ENCODE measurements around the gene CNKSR2. TPM values are rescaled to one million over a fixed set of nuclear protein-coding genes. Genes with fewer than 3 reads are reported as not detected.

CNKSR2 gene
- total RNA-seq, 1 experiment from 2014 or later = 52.9 TPM

- TF ChIP-seq CTCF (conservative IDR thresholded peaks at IDR 0.05) = no peak
- H3K27ac ChIP-seq (ENCODE audit: insufficient read length, low read depth, low read length) = no peak overlapping the region
- H4K20me1 ChIP-seq (ENCODE audit: control insufficient read depth, insufficient read depth, insufficient read length) = no peaks in the 10 kb centered on the region
- no peak overlapping the region for H3T11ph ChIP-seq (ENCODE audit: low read length)
- no peak overlapping the region for H2AFZ ChIP-seq (ENCODE audit: low read length)
- no peak overlapping the region for H3K14ac ChIP-seq (ENCODE audit: insufficient read depth, low read length)
- no peaks in the 10 kb centered on the region for H3K79me1 ChIP-seq (ENCODE audit: insufficient read depth, low read depth, low read length, poor library complexity, severe bottlenecking)
- H3K27me3 ChIP-seq (ENCODE audit: insufficient read depth, low read length) = no peaks in the 10 kb centered on the region
- H2BK120ac ChIP-seq (ENCODE audit: low read depth, low read length, poor library complexity, severe bottlenecking) = no peak overlapping the region
- H3K79me2 ChIP-seq (ENCODE audit: insufficient read depth, low read length) = no peaks in the 10 kb centered on the region
- WGBS (ENCODE audit: extremely low coverage, insufficient read length, low lambda C conversion rate) = no CpG with 5 or more reads among the region's 4 CpGs
- H3K4ac ChIP-seq (ENCODE audit: low read depth, low read length) = no peak overlapping the region
- Mint-ChIP-seq H3K36me3 (ENCODE audit: insufficient read depth in 1 of 3, low read depth in 3 of 3) (no peaks in the 10 kb centered on the region), H3K27ac (no peak overlapping the region), H3K27me3 (ENCODE audit: low read depth) (no peaks in the 10 kb centered on the region), H3K9me3 (peaks cover 0 to 24% of the 10 kb centered on the region in 2 experiments; a peak in 3 of 5 replicates), H3K4me3 (no peak overlapping the region), H3K4me1 (peaks cover 13 to 14% of the 10 kb centered on the region in 2 experiments)
- DNase-seq = no peak
- no peak overlapping the region for H2BK5ac ChIP-seq (ENCODE audit: insufficient read length, low read length)
- H2BK20ac ChIP-seq (ENCODE audit: low read depth, low read length, poor library complexity, severe bottlenecking) = no peak overlapping the region
- no peak overlapping the region for H3K18ac ChIP-seq (ENCODE audit: insufficient read length, low read depth, low read length)
- no peak overlapping the region for H3K23ac ChIP-seq (ENCODE audit: insufficient read length, low read depth, low read length)
- no peak overlapping the region for H4K5ac ChIP-seq (ENCODE audit: insufficient read length, low read depth, low read length)
- H4K8ac ChIP-seq (replicated peaks; ENCODE audit: insufficient read length, low read depth, low read length) = no peak overlapping the region
- no peak overlapping the region for H2BK15ac ChIP-seq (ENCODE audit: low read depth, low read length)
- no peak overlapping the region for H3K56ac ChIP-seq (ENCODE audit: insufficient read length, low read depth, low read length)
- H2AK5ac ChIP-seq (ENCODE audit: insufficient read length, low read length) = no peak overlapping the region
- H3K9me3 ChIP-seq (ENCODE audit: control insufficient read depth, low read depth, low read length) = peaks cover 22% of the 10 kb centered on the region
- no peak overlapping the region for H3K4me2 ChIP-seq (ENCODE audit: insufficient read depth, insufficient read length, low read length)
- H4K91ac ChIP-seq (ENCODE audit: insufficient read length, low read depth, low read length) = no peak overlapping the region
- H3K9ac ChIP-seq (ENCODE audit: extremely low read depth, insufficient read length, low read length) = no peak overlapping the region
- H2BK12ac ChIP-seq (ENCODE audit: insufficient read length, low read depth, low read length) = no peak overlapping the region
- H3K23me2 ChIP-seq (ENCODE audit: insufficient read length, low read depth, low read length, poor library complexity, severe bottlenecking) = no peaks in the 10 kb centered on the region
- H3K4me1 ChIP-seq (ENCODE audit: insufficient read depth, low read length) = no peaks in the 10 kb centered on the region
Observed at GRCh38 chrX:21678048-21678612, 303.9 kb downstream of the CNKSR2 start.
